GM18868 (cell line): ENCODE results near the gene PRM1.
A peak's percentile ranks its signal among the peaks of the same experiment; 100 is the strongest.
"Not testable (repeated sequence)": the region's sequence is repeated elsewhere in the genome, so short reads cannot be mapped to it uniquely, and the experiment has no call there.

ENCODE experiments used
- ATAC-seq: cut with Tn5 transposase; IDR thresholded peaks from one replicate; pipeline ENCODE4 v1.9.1; 2021; ENCODE audit warnings: mild to moderate bottlenecking, moderate library complexity; ENCODE audit not compliant: unreplicated experiment

Gene PRM1

GRCh38 chr16:11298143-11298900 is 17.2 kb upstream of the PRM1 start:
- no peak for ATAC-seq

- ATAC-seq = peak; percentile 67
These were observed 16.5 kb upstream of the PRM1 start for GRCh38 chr16:11297492-11298142.

GRCh38 chr16:11296706-11297491 is 15.8 kb upstream of the PRM1 start:
- ATAC-seq = no peak

GRCh38 chr16:11296351-11296705 is 15.2 kb upstream of the PRM1 start:
- no peak for ATAC-seq

- no peak for ATAC-seq
These were observed 14.5 kb upstream of the PRM1 start for GRCh38 chr16:11295672-11296071.

- no peak for ATAC-seq
These were observed 11.1 kb upstream of the PRM1 start for GRCh38 chr16:11292076-11292748.

GRCh38 chr16:11291091-11291703 is 10.1 kb upstream of the PRM1 start:
- no peak for ATAC-seq

GRCh38 chr16:11290102-11290893 is 9.2 kb upstream of the PRM1 start:
- no peak for ATAC-seq

GRCh38 chr16:11289696-11290095 is 8.6 kb upstream of the PRM1 start:
- ATAC-seq = not testable (repeated sequence)

- ATAC-seq = no peak
These were observed 8.1 kb upstream of the PRM1 start for GRCh38 chr16:11289202-11289601.

- no peak for ATAC-seq
These were observed 4.7 kb upstream of the PRM1 start for GRCh38 chr16:11285842-11286241.

- no peak for ATAC-seq
These were observed 2.7 kb upstream of the PRM1 start for GRCh38 chr16:11283820-11284248.

- no peak for ATAC-seq
These were observed 2.2 kb downstream of the PRM1 start for GRCh38 chr16:11278681-11279628.

GRCh38 chr16:11277607-11278337 is 3.4 kb downstream of the PRM1 start:
- ATAC-seq = no peak

- no peak for ATAC-seq
These were observed 4.1 kb downstream of the PRM1 start for GRCh38 chr16:11276896-11277593.

- ATAC-seq = no peak
These were observed 4.8 kb downstream of the PRM1 start, which contains the start of gene PRM2 for GRCh38 chr16:11276143-11276895. PRM2 (minus strand) TSS chr16:11276480; CDS start chr16:11276370, 110 bp downstream.

- no peak for ATAC-seq
These were observed 6.2 kb downstream of the PRM1 start for GRCh38 chr16:11274964-11275363.
